ENCODE results near the gene GUCA2A. TPM values are rescaled to one million over a fixed set of nuclear protein-coding genes. Genes with fewer than 3 reads are reported as not detected.
A peak's percentile ranks its signal among the peaks of the same experiment; 100 is the strongest.

The GUCA2A gene
- total RNA-seq, 2 experiments from 2014 or later = not detected

DNA sequence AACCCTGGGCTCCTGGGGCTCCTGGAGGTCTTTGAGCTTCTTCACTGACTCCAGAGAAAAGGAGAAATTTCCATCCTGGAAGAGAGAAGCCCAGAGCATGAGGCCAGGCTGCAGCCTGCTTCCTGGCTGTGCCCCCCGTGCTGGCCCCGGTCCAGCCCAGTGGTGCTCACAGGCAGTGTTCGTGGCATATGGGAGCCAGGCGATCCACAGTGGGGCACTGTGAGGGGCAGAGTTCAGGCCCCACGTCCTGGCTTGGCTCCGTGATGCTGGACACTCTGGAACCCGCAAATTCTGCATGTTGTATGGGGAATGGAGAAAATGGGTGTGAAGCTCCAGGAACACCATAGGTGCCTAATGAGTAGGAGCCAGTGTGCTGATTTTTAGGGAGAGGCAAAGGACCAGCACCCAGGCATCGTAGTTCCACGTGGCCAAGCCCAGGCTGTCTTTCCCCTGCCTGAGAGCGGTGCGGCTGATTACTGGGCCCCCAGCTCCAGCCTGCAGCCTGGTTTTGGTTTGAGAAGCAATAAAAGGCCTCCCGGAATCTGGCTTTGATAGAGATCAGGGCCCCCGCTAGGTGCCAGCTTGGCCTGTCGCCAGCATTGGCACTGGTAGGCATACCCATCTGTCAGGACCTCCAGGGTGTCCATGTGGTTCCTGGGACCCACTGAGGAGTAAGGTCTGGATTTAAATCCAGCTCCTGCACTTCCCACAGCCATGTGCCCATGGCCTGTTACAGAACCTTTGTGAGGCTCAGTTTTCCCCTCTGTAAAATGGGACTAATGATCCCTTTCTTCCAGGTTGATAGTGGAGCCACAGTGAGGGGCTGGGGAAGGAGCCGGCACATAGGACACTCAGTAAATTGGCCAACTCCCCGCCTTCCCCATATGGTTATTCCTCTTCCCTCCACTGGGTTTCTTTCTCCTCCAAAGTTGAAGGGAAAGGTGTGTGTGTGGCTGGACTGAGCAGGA is 725 bp downstream of the GUCA2A start:
- no peak for ATAC-seq
- Mint-ChIP-seq H3K36me3 (ENCODE audit: low read depth) (no peaks in the 10 kb centered on the region), H3K4me1 (ENCODE audit: low read depth) (no peaks in the 10 kb centered on the region), H3K9me3 (peaks cover 8% of the 10 kb centered on the region), H3K27ac (no peak overlapping the region), H3K4me3 (no peak overlapping the region), H3K27me3 (peaks cover 4% of the 10 kb centered on the region)
- DNase-seq = no peak
- intact Hi-C loops (cut with micrococcal nuclease) = no loop called here
- CTCF ChIA-PET = interaction anchor here (1.2 to 7.1 kb wide), 2 partner anchors 8 to 10 kb away, joined by 3 to 53 read pairs; no protein-coding TSS in a partner anchor
- no peak for TF ChIP-seq CTCF (IDR thresholded peaks at IDR 0.05)
- POLR2A ChIA-PET = no interaction called here

DNA sequence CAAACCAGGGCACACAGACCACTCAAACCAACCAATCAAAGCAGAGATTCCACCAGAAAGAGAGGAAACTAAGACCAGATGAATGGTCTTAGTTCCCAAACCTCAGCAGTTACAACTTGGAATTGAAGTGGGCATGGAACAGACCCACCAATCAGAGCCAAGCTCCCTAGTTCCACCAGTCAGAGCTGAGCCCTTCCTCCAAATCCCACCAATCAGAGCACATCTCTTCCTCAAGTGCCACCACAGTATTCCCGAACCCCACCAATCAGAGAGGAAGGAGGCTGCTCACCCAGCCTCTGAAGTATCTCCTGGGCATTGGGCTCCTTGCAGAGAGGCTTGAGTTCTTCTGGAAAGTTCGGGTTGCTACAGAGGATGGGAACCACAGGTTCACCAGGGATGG is 1.4 kb downstream of the GUCA2A start:
- ChIA-PET POLR2A (no interaction called here), CTCF (interaction anchor here (7.1 kb wide), 1 partner anchor 11 kb away, joined by 53 read pairs; no protein-coding TSS in a partner anchor)
- TF ChIP-seq CTCF (IDR thresholded peaks at IDR 0.05) = no peak
- H3K27me3 Mint-ChIP-seq = peaks cover 4% of the 10 kb centered on the region
- no peak overlapping the region for H3K4me3 Mint-ChIP-seq
- H3K27ac Mint-ChIP-seq = no peak overlapping the region
- intact Hi-C loops (cut with micrococcal nuclease) = no loop called here
- no peak for DNase-seq
- no peak for ATAC-seq
- peaks cover 8% of the 10 kb centered on the region for H3K9me3 Mint-ChIP-seq
- no peaks in the 10 kb centered on the region for H3K4me1 Mint-ChIP-seq (ENCODE audit: low read depth)
- no peaks in the 10 kb centered on the region for H3K36me3 Mint-ChIP-seq (ENCODE audit: low read depth)

DNA sequence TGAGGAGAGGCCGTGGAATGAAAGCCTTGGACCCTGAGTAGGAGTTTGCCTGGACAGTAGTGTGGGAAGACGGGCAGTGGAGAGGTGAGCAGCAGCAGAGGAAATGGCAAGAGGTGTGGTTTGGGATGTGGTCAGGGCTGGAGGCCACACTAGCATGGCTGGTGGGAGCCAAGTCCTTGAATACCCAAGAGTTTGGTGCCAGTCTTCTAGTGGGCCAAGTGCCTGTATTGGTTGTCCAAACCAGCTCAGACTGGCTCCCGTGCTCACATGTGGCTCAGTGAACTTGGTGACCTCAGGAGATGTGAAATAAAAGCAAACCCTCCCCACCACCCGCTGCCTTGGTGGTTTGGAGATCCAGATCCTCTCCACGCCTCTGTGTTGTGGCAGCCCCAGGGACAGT is 2.4 kb downstream of the GUCA2A start:
- ATAC-seq (no peak), DNase-seq (no peak)
- CTCF ChIA-PET = interaction anchor here (7.1 kb wide), 1 partner anchor 12 kb away, joined by 53 read pairs; no protein-coding TSS in a partner anchor
- POLR2A ChIA-PET = interaction anchor here (1.0 kb wide), 1 partner anchor 11 kb away, joined by 3 read pairs; no protein-coding TSS in a partner anchor
- intact Hi-C loops (cut with micrococcal nuclease) = no loop called here
- no peak overlapping the region for H3K4me3 Mint-ChIP-seq
- H3K27me3 Mint-ChIP-seq = peaks cover 2% of the 10 kb centered on the region
- TF ChIP-seq CTCF (IDR thresholded peaks at IDR 0.05) = no peak
- peaks cover 8% of the 10 kb centered on the region for H3K9me3 Mint-ChIP-seq
- no peak overlapping the region for H3K27ac Mint-ChIP-seq
- no peaks in the 10 kb centered on the region for H3K36me3 Mint-ChIP-seq (ENCODE audit: low read depth)
- no peaks in the 10 kb centered on the region for H3K4me1 Mint-ChIP-seq (ENCODE audit: low read depth)

DNA sequence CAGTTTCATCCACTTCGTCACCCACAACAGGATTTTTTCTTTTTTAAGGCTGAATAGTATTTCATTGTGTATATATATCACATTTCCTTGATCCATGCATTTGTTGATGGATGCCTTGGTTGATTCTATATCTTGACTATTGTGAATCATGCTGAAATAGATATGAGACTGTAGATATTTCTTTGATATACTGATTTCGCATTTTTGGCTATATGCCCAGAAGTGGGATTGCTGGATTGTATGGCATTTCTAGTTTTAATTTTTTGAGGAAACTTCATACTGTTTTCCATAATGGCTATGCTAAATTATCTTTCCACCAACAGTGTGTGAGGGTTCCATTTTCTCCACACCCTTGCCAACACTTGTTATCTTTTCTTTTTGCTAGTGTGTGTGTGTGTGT is 6.4 kb downstream of the GUCA2A start:
- intact Hi-C loops (cut with micrococcal nuclease) = no loop called here
- no peak for TF ChIP-seq CTCF (IDR thresholded peaks at IDR 0.05)
- Mint-ChIP-seq H3K4me1 (ENCODE audit: low read depth) (no peaks in the 10 kb centered on the region), H3K4me3 (no peak overlapping the region), H3K27me3 (peaks cover 2% of the 10 kb centered on the region), H3K36me3 (ENCODE audit: low read depth) (no peaks in the 10 kb centered on the region), H3K9me3 (peaks cover 8% of the 10 kb centered on the region), H3K27ac (no peak overlapping the region)
- ChIA-PET POLR2A (interaction anchor here (0.9 kb wide), 1 partner anchor 11 kb away, joined by 3 read pairs; no protein-coding TSS in a partner anchor), CTCF (interaction anchor here (2.4 kb wide), 1 partner anchor 16 kb away, joined by 12 read pairs; no protein-coding TSS in a partner anchor)
- ATAC-seq (no peak), DNase-seq (no peak)

DNA sequence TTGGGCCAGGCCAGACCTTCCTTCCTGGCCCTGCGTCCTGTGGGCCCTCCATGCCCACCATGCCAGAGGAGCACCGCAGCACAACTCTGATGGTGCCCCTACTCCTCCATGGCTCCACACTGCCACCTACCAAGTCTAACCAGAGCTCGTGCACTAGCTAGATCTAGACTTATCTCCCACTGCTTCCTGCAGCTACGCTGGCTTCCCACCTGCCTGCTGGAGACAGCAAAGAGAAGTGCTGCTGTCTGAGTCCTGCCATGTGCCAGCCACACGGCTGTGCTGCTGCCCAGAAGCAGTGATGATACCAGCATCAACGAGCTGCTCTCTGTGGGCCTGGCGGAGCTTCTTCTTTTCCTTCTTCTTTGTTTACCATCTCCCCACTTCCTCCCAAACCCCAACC is 6.9 kb downstream of the GUCA2A start:
- H3K4me1 Mint-ChIP-seq (ENCODE audit: low read depth) = no peaks in the 10 kb centered on the region
- TF ChIP-seq CTCF (IDR thresholded peaks at IDR 0.05) = no peak
- H3K27ac Mint-ChIP-seq = no peak overlapping the region
- peaks cover 8% of the 10 kb centered on the region for H3K9me3 Mint-ChIP-seq
- DNase-seq = peak; percentile 27
- ChIA-PET CTCF (interaction anchor here (2.4 kb wide), 1 partner anchor 16 kb away, joined by 12 read pairs; no protein-coding TSS in a partner anchor), POLR2A (interaction anchor here (0.9 kb wide), 1 partner anchor 10 kb away, joined by 3 read pairs; no protein-coding TSS in a partner anchor)
- intact Hi-C loops (cut with micrococcal nuclease) = no loop called here
- no peaks in the 10 kb centered on the region for H3K36me3 Mint-ChIP-seq (ENCODE audit: low read depth)
- peaks cover 2% of the 10 kb centered on the region for H3K27me3 Mint-ChIP-seq
- peak; percentile 53 for ATAC-seq
- H3K4me3 Mint-ChIP-seq = no peak overlapping the region

Measured in activated CD8-positive, alpha-beta T cell treated with anti-CD3 and anti-CD28 coated beads for 36 hours (primary cell).